ENCODE measurements around the gene CALM3.

The CALM3 gene

GRCh38 chr19:46654621-46655152 lies 53.6 kb downstream of the CALM3 start:
- Histone ChIP-seq H3K4me1 (ENCODE audit: insufficient read depth, low read length) (peaks cover 6% of the 10 kb centered on the region), H3K79me2 (ENCODE audit: insufficient read depth, low read length) (no peaks in the 10 kb centered on the region), H3K27me3 (ENCODE audit: insufficient read depth, low read length, poor library complexity) (peaks cover 11% of the 10 kb centered on the region), H3K9me3 (ENCODE audit: insufficient read depth, low read length, severe bottlenecking) (no peaks in the 10 kb centered on the region), H3K4me2 (ENCODE audit: insufficient read depth, low read length) (no peak overlapping the region), H3K9ac (ENCODE audit: low read depth, low read length) (no peak overlapping the region), H2AFZ (ENCODE audit: low read depth, low read length) (no peak overlapping the region), H3K36me3 (ENCODE audit: insufficient read depth, low read length) (no peaks in the 10 kb centered on the region), H4K20me1 (ENCODE audit: insufficient read depth, low read length) (peaks cover 2% of the 10 kb centered on the region; the same call in 1 of the 2 replicates), H3K27ac (ENCODE audit: low read length) (no peak overlapping the region), H3K4me3 (ENCODE audit: low read depth in 1 of 2, low read length in 2 of 2) (no peak overlapping the region)
- TF ChIP-seq EZH2 (IDR thresholded peaks at IDR 0.05; ENCODE audit: borderline replicate concordance, low read depth, low read length, severe bottlenecking): no peak
- TF ChIP-seq, protein P1, sequence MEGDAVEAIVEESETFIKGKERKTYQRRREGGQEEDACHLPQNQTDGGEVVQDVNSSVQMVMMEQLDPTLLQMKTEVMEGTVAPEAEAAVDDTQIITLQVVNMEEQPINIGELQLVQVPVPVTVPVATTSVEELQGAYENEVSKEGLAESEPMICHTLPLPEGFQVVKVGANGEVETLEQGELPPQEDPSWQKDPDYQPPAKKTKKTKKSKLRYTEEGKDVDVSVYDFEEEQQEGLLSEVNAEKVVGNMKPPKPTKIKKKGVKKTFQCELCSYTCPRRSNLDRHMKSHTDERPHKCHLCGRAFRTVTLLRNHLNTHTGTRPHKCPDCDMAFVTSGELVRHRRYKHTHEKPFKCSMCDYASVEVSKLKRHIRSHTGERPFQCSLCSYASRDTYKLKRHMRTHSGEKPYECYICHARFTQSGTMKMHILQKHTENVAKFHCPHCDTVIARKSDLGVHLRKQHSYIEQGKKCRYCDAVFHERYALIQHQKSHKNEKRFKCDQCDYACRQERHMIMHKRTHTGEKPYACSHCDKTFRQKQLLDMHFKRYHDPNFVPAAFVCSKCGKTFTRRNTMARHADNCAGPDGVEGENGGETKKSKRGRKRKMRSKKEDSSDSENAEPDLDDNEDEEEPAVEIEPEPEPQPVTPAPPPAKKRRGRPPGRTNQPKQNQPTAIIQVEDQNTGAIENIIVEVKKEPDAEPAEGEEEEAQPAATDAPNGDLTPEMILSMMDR (IDR thresholded peaks at IDR 0.05; ENCODE audit: borderline replicate concordance, extremely low read depth, low read length, poor library complexity, severe bottlenecking): no peak
- DNase-seq: no peak
- ATAC-seq (ENCODE audit: insufficient read depth, low read depth): no peak

DNA sequence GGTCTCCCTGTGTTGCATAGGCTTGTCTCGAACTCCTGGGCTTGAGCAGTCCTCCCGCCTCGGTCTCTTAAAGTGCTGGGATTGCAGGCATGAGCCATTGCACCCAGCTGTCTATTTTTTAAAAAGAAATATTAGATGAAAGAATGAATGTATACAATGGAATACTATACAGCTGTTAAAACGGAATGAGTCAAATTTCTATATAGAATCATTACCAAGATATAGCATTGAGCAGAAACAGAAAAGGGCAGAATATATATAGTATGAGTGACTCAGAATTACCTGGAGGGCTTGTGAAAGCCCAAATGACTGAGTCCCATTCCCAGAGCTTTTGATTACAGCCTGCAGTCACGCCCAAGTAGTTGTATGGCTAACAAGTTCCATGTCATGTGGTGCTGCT lies 55.4 kb downstream of the CALM3 start:
- Histone ChIP-seq H3K79me2 (ENCODE audit: insufficient read depth, low read length) (no peaks in the 10 kb centered on the region), H4K20me1 (ENCODE audit: insufficient read depth, low read length) (peaks cover 13% of the 10 kb centered on the region), H3K4me2 (ENCODE audit: insufficient read depth, low read length) (no peak overlapping the region), H3K4me3 (ENCODE audit: low read depth in 1 of 2, low read length in 2 of 2) (no peak overlapping the region), H3K9ac (ENCODE audit: low read depth, low read length) (no peak overlapping the region), H3K27me3 (ENCODE audit: insufficient read depth, low read length, poor library complexity) (peaks cover 22% of the 10 kb centered on the region), H3K4me1 (ENCODE audit: insufficient read depth, low read length) (peaks cover 22% of the 10 kb centered on the region), H3K36me3 (ENCODE audit: insufficient read depth, low read length) (no peaks in the 10 kb centered on the region), H3K9me3 (ENCODE audit: insufficient read depth, low read length, severe bottlenecking) (no peaks in the 10 kb centered on the region), H2AFZ (ENCODE audit: low read depth, low read length) (no peak overlapping the region), H3K27ac (ENCODE audit: low read length) (no peak overlapping the region)
- ATAC-seq (ENCODE audit: insufficient read depth, low read depth) (no peak), DNase-seq (no peak)
- TF ChIP-seq, protein P1 (IDR thresholded peaks at IDR 0.05; ENCODE audit: borderline replicate concordance, extremely low read depth, low read length, poor library complexity, severe bottlenecking): no peak
- no peak for TF ChIP-seq EZH2 (IDR thresholded peaks at IDR 0.05; ENCODE audit: borderline replicate concordance, low read depth, low read length, severe bottlenecking)

- H4K20me1 ChIP-seq (ENCODE audit: insufficient read depth, low read length): peaks cover 15% of the 10 kb centered on the region; the same call in 1 of the 2 replicates
- peak; percentile 35 for TF ChIP-seq EZH2 (IDR thresholded peaks at IDR 0.05; ENCODE audit: borderline replicate concordance, low read depth, low read length, severe bottlenecking)
- TF ChIP-seq, protein P1 (IDR thresholded peaks at IDR 0.05; ENCODE audit: borderline replicate concordance, extremely low read depth, low read length, poor library complexity, severe bottlenecking): no peak
- no peaks in the 10 kb centered on the region for H3K9me3 ChIP-seq (ENCODE audit: insufficient read depth, low read length, severe bottlenecking)
- peaks cover 30% of the 10 kb centered on the region for H3K4me1 ChIP-seq (ENCODE audit: insufficient read depth, low read length)
- ATAC-seq (ENCODE audit: insufficient read depth, low read depth) (no peak), DNase-seq (no peak)
- H2AFZ ChIP-seq (ENCODE audit: low read depth, low read length): no peak overlapping the region
- H3K4me2 ChIP-seq (ENCODE audit: insufficient read depth, low read length): peak overlapping the region; percentile 98
- H3K9ac ChIP-seq (ENCODE audit: low read depth, low read length): no peak overlapping the region
- H3K36me3 ChIP-seq (ENCODE audit: insufficient read depth, low read length): no peaks in the 10 kb centered on the region
- no peaks in the 10 kb centered on the region for H3K79me2 ChIP-seq (ENCODE audit: insufficient read depth, low read length)
- H3K27me3 ChIP-seq (ENCODE audit: insufficient read depth, low read length, poor library complexity): peaks cover 22% of the 10 kb centered on the region
- H3K4me3 ChIP-seq (ENCODE audit: low read depth in 1 of 2, low read length in 2 of 2): no peak overlapping the region
- H3K27ac ChIP-seq (ENCODE audit: low read length): no peak overlapping the region
These were observed 58.2 kb downstream of the CALM3 start for GRCh38 chr19:46659151-46660007.
